ENCODE results near the gene NUDT1. TPM values are rescaled to one million over a fixed set of nuclear protein-coding genes. Genes with fewer than 3 reads are reported as not detected.

The NUDT1 gene
- total and polyA plus RNA-seq, 4 experiments from 2014 or later = 20.9 to 59.2 (median 31.5) TPM

- Mint-ChIP-seq H3K4me1 (peaks cover 7 to 28% (median 14%) of the 10 kb centered on the region in 4 donors), H3K4me3 (no peak overlapping the region), H3K36me3 (peaks cover 3 to 12% of the 10 kb centered on the region in 2 donors), H3K27ac (peak overlapping the region in 3 of 7 donors; percentile 19 to 46 (median 32)), H3K27me3 (no peaks in the 10 kb centered on the region), H3K9me3 (no peaks in the 10 kb centered on the region)
- Histone ChIP-seq H3K4me1 (ENCODE audit: insufficient read depth, low read length) (peaks cover 8% of the 10 kb centered on the region), H3K4me3 (ENCODE audit: low read length in 2 of 2) (no peak overlapping the region), H3K9me3 (ENCODE audit: control insufficient read depth in 1 of 2, low read length in 2 of 2) (no peaks in the 10 kb centered on the region), H3K27ac (ENCODE audit: low read depth, low read length) (no peak overlapping the region), H3K36me3 (ENCODE audit: insufficient read depth, low read length) (no peaks in the 10 kb centered on the region), H3K27me3 (ENCODE audit: insufficient read depth, low read length) (no peaks in the 10 kb centered on the region)
- POLR2A ChIA-PET (ENCODE audit: partially characterized antibody) = no interaction called here
- CTCF ChIA-PET (ENCODE audit: partially characterized antibody) = no interaction called here
- DNase-seq = no peak
- intact Hi-C loops (cut with micrococcal nuclease) = no loop called here
These were observed 10.1 kb downstream of the NUDT1 start for GRCh38 chr7:2251841-2252771.

GRCh38 chr7:2253021-2253420 lies 11.0 kb downstream of the NUDT1 start:
- peak overlapping the region in 1 of 7 donors; percentile 50 for H3K27ac Mint-ChIP-seq
- no peaks in the 10 kb centered on the region for H3K27me3 Mint-ChIP-seq
- H3K36me3 Mint-ChIP-seq = peaks cover 3 to 15% of the 10 kb centered on the region in 2 donors
- Histone ChIP-seq H3K9me3 (ENCODE audit: control insufficient read depth in 1 of 2, low read length in 2 of 2) (no peaks in the 10 kb centered on the region), H3K27me3 (ENCODE audit: insufficient read depth, low read length) (no peaks in the 10 kb centered on the region), H3K4me1 (ENCODE audit: insufficient read depth, low read length) (peaks cover 8% of the 10 kb centered on the region), H3K27ac (ENCODE audit: low read depth, low read length) (no peak overlapping the region), H3K4me3 (ENCODE audit: low read length in 2 of 2) (no peak overlapping the region), H3K36me3 (ENCODE audit: insufficient read depth, low read length) (no peaks in the 10 kb centered on the region)
- POLR2A ChIA-PET (ENCODE audit: partially characterized antibody) = no interaction called here
- peaks cover 7 to 22% (median 12%) of the 10 kb centered on the region in 4 donors for H3K4me1 Mint-ChIP-seq
- H3K9me3 Mint-ChIP-seq = no peaks in the 10 kb centered on the region
- CTCF ChIA-PET (ENCODE audit: partially characterized antibody) = no interaction called here
- DNase-seq = no peak
- intact Hi-C loops (cut with micrococcal nuclease) = no loop called here
- no peak overlapping the region for H3K4me3 Mint-ChIP-seq

- H3K27me3 ChIP-seq (ENCODE audit: insufficient read depth, low read length) = no peaks in the 10 kb centered on the region
- H3K36me3 ChIP-seq (ENCODE audit: insufficient read depth, low read length) = no peaks in the 10 kb centered on the region
- Mint-ChIP-seq H3K9me3 (no peaks in the 10 kb centered on the region), H3K27ac (no peak overlapping the region), H3K36me3 (peaks cover 3 to 14% of the 10 kb centered on the region in 2 donors), H3K4me1 (peaks cover 7 to 17% (median 10%) of the 10 kb centered on the region in 4 donors), H3K27me3 (no peaks in the 10 kb centered on the region), H3K4me3 (no peak overlapping the region)
- no peaks in the 10 kb centered on the region for H3K9me3 ChIP-seq (ENCODE audit: control insufficient read depth in 1 of 2, low read length in 2 of 2)
- peaks cover 8% of the 10 kb centered on the region for H3K4me1 ChIP-seq (ENCODE audit: insufficient read depth, low read length)
- no peak for DNase-seq
- ChIA-PET POLR2A (ENCODE audit: partially characterized antibody) (interaction anchor here (1.6 kb wide), 1 partner anchor 313 kb away, joined by 3 read pairs; no protein-coding TSS in a partner anchor), CTCF (ENCODE audit: partially characterized antibody) (no interaction called here)
- H3K4me3 ChIP-seq (ENCODE audit: low read length in 2 of 2) = no peak overlapping the region
- intact Hi-C loops (cut with micrococcal nuclease) = no loop called here
- H3K27ac ChIP-seq (ENCODE audit: low read depth, low read length) = no peak overlapping the region
These were observed 11.7 kb downstream of the NUDT1 start for GRCh38 chr7:2253525-2254244.

GRCh38 chr7:2254429-2255144 lies 12.6 kb downstream of the NUDT1 start:
- Mint-ChIP-seq H3K27ac (no peak overlapping the region), H3K4me1 (peaks cover 0 to 9% (median 3%) of the 10 kb centered on the region in 4 donors), H3K9me3 (no peaks in the 10 kb centered on the region), H3K4me3 (no peak overlapping the region), H3K36me3 (peaks cover 0 to 10% of the 10 kb centered on the region in 2 donors), H3K27me3 (no peaks in the 10 kb centered on the region)
- Histone ChIP-seq H3K9me3 (ENCODE audit: control insufficient read depth in 1 of 2, low read length in 2 of 2) (no peaks in the 10 kb centered on the region), H3K27ac (ENCODE audit: low read depth, low read length) (no peak overlapping the region), H3K4me3 (ENCODE audit: low read length in 2 of 2) (no peak overlapping the region), H3K36me3 (ENCODE audit: insufficient read depth, low read length) (no peaks in the 10 kb centered on the region), H3K4me1 (ENCODE audit: insufficient read depth, low read length) (no peaks in the 10 kb centered on the region), H3K27me3 (ENCODE audit: insufficient read depth, low read length) (no peaks in the 10 kb centered on the region)
- ChIA-PET POLR2A (ENCODE audit: partially characterized antibody) (interaction anchor here (1.6 kb wide), 1 partner anchor 314 kb away, joined by 3 read pairs; no protein-coding TSS in a partner anchor), CTCF (ENCODE audit: partially characterized antibody) (interaction anchor here (0.6 kb wide), 1 partner anchor 698 kb away, joined by 3 read pairs; no protein-coding TSS in a partner anchor)
- intact Hi-C loops (cut with micrococcal nuclease) = no loop called here
- no peak for DNase-seq

GRCh38 chr7:2255145-2256139 lies 13.4 kb downstream of the NUDT1 start:
- Mint-ChIP-seq H3K27ac (no peak overlapping the region), H3K9me3 (no peaks in the 10 kb centered on the region), H3K4me1 (peaks cover 0 to 8% (median 1%) of the 10 kb centered on the region in 4 donors), H3K36me3 (peaks cover 0 to 10% of the 10 kb centered on the region in 2 donors), H3K27me3 (no peaks in the 10 kb centered on the region), H3K4me3 (no peak overlapping the region)
- ChIA-PET CTCF (ENCODE audit: partially characterized antibody) (interaction anchor here (0.6 kb wide), 1 partner anchor 699 kb away, joined by 3 read pairs; no protein-coding TSS in a partner anchor), POLR2A (ENCODE audit: partially characterized antibody) (interaction anchor here (1.6 kb wide), 1 partner anchor 315 kb away, joined by 3 read pairs; no protein-coding TSS in a partner anchor)
- Histone ChIP-seq H3K36me3 (ENCODE audit: insufficient read depth, low read length) (no peaks in the 10 kb centered on the region), H3K27ac (ENCODE audit: low read depth, low read length) (no peak overlapping the region), H3K4me1 (ENCODE audit: insufficient read depth, low read length) (no peaks in the 10 kb centered on the region), H3K27me3 (ENCODE audit: insufficient read depth, low read length) (no peaks in the 10 kb centered on the region), H3K4me3 (ENCODE audit: low read length in 2 of 2) (no peak overlapping the region), H3K9me3 (ENCODE audit: control insufficient read depth in 1 of 2, low read length in 2 of 2) (no peaks in the 10 kb centered on the region)
- intact Hi-C loops (cut with micrococcal nuclease) = no loop called here
- DNase-seq = no peak

- Histone ChIP-seq H3K4me3 (ENCODE audit: low read length in 2 of 2) (no peak overlapping the region), H3K27ac (ENCODE audit: low read depth, low read length) (no peak overlapping the region), H3K9me3 (ENCODE audit: control insufficient read depth in 1 of 2, low read length in 2 of 2) (no peaks in the 10 kb centered on the region), H3K4me1 (ENCODE audit: insufficient read depth, low read length) (no peaks in the 10 kb centered on the region), H3K36me3 (ENCODE audit: insufficient read depth, low read length) (no peaks in the 10 kb centered on the region), H3K27me3 (ENCODE audit: insufficient read depth, low read length) (no peaks in the 10 kb centered on the region)
- Mint-ChIP-seq H3K4me1 (peaks cover under 1 to 10% (median 3%) of the 10 kb centered on the region in 4 donors), H3K27ac (no peak overlapping the region), H3K36me3 (peaks cover 0 to 10% of the 10 kb centered on the region in 2 donors), H3K4me3 (no peak overlapping the region), H3K27me3 (no peaks in the 10 kb centered on the region), H3K9me3 (no peaks in the 10 kb centered on the region)
- no peak for DNase-seq
- CTCF ChIA-PET (ENCODE audit: partially characterized antibody) = no interaction called here
- POLR2A ChIA-PET (ENCODE audit: partially characterized antibody) = no interaction called here
- intact Hi-C loops (cut with micrococcal nuclease) = no loop called here
These were observed 14.4 kb downstream of the NUDT1 start for GRCh38 chr7:2256306-2257045.

Data from CD4-positive, alpha-beta memory T cell (primary cell).